ENCODE measurements around the gene PUM1. TPM values are rescaled to one million over a fixed set of nuclear protein-coding genes. Genes with fewer than 3 reads are reported as not detected.

Gene PUM1
- total and polyA plus RNA-seq, 2 of the 8 experiments (the other 6 are each of a cell fraction or from before 2014, with no cell fraction given): 122 to 177 TPM

GRCh38 chr1:30934613-30935012, 130.9 kb downstream of the PUM1 start (continued):
- no peak for TF ChIP-seq CTCF (IDR thresholded peaks at IDR 0.05; ENCODE audit: control extremely low read depth in 1 of 3, insufficient read depth in 1 of 3, low read depth in 1 of 3, low read length in 3 of 3)
- TF ChIP-seq MAX (IDR thresholded peaks at IDR 0.05): no peak

Data from H1 (cell line).